ENCODE data around the gene VAV3.

Gene VAV3

DNA sequence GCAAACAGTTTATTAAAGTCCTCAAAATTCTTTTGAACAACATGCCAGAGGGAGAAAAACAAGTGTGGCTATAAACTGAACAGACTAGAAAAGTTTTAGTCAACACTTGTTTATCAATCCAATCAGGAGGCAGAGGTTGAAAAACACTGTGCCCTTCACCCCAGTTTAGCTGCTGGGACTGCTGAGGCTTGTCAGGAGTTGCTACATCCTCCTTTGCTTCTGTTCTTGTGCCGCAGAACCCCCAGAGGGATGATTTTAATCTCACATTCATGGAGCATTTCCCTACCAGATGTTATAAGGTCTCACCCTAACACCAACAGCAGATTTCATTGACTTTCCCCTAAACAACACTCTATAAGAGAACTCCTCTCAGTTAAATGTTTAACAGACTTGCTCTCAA is 321.2 kb downstream of the VAV3 start:
- Histone ChIP-seq H3K27me3 (ENCODE audit: control insufficient read depth, insufficient read depth, low read length) (no peaks in the 10 kb centered on the region), H3K4me3 (ENCODE audit: low read depth, low read length) (no peak overlapping the region), H3K27ac (ENCODE audit: low read depth, low read length) (no peak overlapping the region), H3K9ac (ENCODE audit: low read length) (no peak overlapping the region), H3K36me3 (ENCODE audit: control insufficient read depth, insufficient read depth, low read length) (no peaks in the 10 kb centered on the region), H3K4me1 (ENCODE audit: control insufficient read depth, insufficient read depth, low read length) (no peaks in the 10 kb centered on the region), H3K9me3 (ENCODE audit: control insufficient read depth, insufficient read depth, low read depth, low read length) (no peaks in the 10 kb centered on the region)

DNA sequence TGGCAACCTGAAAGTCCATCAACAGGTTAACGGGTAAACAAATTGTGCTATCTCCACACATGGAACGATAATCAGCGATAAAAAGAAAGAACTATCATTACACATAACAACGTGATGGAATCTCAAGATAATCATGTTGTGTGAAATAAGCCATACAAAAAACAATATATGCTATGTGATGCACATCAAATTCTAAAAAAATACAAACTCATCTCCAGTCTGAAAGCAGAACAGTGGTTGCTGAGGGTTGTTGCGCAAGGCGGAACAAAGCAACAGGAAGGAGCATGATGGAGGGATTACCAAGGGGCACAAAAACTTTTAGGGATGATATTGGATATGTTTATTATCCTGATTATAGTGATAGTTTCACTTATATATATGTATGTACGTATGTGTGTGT is 324.8 kb downstream of the VAV3 start:
- Histone ChIP-seq H3K9ac (ENCODE audit: low read length) (no peak overlapping the region), H3K9me3 (ENCODE audit: control insufficient read depth, insufficient read depth, low read depth, low read length) (no peaks in the 10 kb centered on the region), H3K36me3 (ENCODE audit: control insufficient read depth, insufficient read depth, low read length) (no peaks in the 10 kb centered on the region), H3K4me1 (ENCODE audit: control insufficient read depth, insufficient read depth, low read length) (no peaks in the 10 kb centered on the region), H3K27me3 (ENCODE audit: control insufficient read depth, insufficient read depth, low read length) (no peaks in the 10 kb centered on the region), H3K4me3 (ENCODE audit: low read depth, low read length) (no peak overlapping the region), H3K27ac (ENCODE audit: low read depth, low read length) (no peak overlapping the region)

- Histone ChIP-seq H3K36me3 (ENCODE audit: control insufficient read depth, insufficient read depth, low read length) (no peaks in the 10 kb centered on the region), H3K9me3 (ENCODE audit: control insufficient read depth, insufficient read depth, low read depth, low read length) (no peaks in the 10 kb centered on the region), H3K27me3 (ENCODE audit: control insufficient read depth, insufficient read depth, low read length) (no peaks in the 10 kb centered on the region), H3K4me1 (ENCODE audit: control insufficient read depth, insufficient read depth, low read length) (no peaks in the 10 kb centered on the region), H3K27ac (ENCODE audit: low read depth, low read length) (no peak overlapping the region), H3K4me3 (ENCODE audit: low read depth, low read length) (no peak overlapping the region), H3K9ac (ENCODE audit: low read length) (no peak overlapping the region)
Observed at GRCh38 chr1:107637101-107637500, 327.9 kb downstream of the VAV3 start.

DNA sequence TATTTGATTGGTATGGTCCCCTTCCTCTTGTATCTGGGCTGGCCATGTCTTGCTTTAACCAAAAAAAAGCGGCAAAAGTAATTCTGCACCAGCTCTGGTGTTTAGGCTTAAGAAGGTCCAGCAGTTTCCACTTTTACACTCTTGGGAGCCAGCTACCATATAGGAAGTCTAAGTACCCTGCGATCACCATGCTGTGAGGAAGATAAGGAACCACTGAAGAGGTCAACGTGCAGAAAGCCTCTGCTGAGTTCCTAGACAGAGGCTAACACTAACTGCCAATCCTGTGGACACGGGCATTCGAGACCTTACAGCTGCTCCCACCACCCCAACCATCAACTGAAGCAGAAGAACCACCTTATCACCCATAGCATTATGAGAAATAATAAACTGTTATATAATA is 331.4 kb downstream of the VAV3 start:
- Histone ChIP-seq H3K36me3 (ENCODE audit: control insufficient read depth, insufficient read depth, low read length) (no peaks in the 10 kb centered on the region), H3K9me3 (ENCODE audit: control insufficient read depth, insufficient read depth, low read depth, low read length) (no peaks in the 10 kb centered on the region), H3K4me1 (ENCODE audit: control insufficient read depth, insufficient read depth, low read length) (no peaks in the 10 kb centered on the region), H3K4me3 (ENCODE audit: low read depth, low read length) (no peak overlapping the region), H3K27me3 (ENCODE audit: control insufficient read depth, insufficient read depth, low read length) (no peaks in the 10 kb centered on the region), H3K9ac (ENCODE audit: low read length) (no peak overlapping the region), H3K27ac (ENCODE audit: low read depth, low read length) (no peak overlapping the region)

- Histone ChIP-seq H3K36me3 (ENCODE audit: control insufficient read depth, insufficient read depth, low read length) (no peaks in the 10 kb centered on the region), H3K27ac (ENCODE audit: low read depth, low read length) (no peak overlapping the region), H3K9me3 (ENCODE audit: control insufficient read depth, insufficient read depth, low read depth, low read length) (no peaks in the 10 kb centered on the region), H3K27me3 (ENCODE audit: control insufficient read depth, insufficient read depth, low read length) (no peaks in the 10 kb centered on the region), H3K9ac (ENCODE audit: low read length) (no peak overlapping the region), H3K4me3 (ENCODE audit: low read depth, low read length) (no peak overlapping the region), H3K4me1 (ENCODE audit: control insufficient read depth, insufficient read depth, low read length) (no peaks in the 10 kb centered on the region)
Observed at GRCh38 chr1:107626073-107626796, 338.7 kb downstream of the VAV3 start.

DNA sequence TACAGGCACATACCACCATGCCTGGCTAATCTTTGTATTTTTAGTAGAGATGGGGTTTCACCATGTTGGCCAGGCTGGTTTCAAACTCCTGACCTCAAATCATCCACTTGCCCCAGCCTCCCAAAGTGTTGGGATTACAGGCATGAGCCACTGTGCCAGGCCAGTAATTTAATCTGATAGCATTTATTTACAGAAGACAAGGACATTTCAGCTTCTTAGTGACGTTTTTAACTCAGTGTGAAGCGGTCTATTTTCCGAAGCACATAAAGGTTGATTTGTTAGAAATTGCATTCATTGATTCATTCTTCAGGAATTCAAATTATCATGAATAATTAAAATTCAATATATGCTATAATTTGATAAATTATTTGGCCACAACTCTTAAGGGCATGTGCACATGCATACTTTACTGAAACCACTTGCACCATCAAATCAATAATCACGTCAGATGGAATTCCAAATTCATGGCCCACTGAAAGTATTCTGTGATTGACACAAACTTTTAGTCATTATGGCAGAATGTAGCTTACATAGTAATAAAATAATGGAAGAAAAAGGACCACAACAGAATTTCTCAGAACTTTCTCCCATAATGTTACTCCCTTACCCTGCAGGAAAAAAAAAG is 339.5 kb downstream of the VAV3 start:
- Histone ChIP-seq H3K4me3 (ENCODE audit: low read depth, low read length) (no peak overlapping the region), H3K9me3 (ENCODE audit: control insufficient read depth, insufficient read depth, low read depth, low read length) (no peaks in the 10 kb centered on the region), H3K4me1 (ENCODE audit: control insufficient read depth, insufficient read depth, low read length) (no peaks in the 10 kb centered on the region), H3K27ac (ENCODE audit: low read depth, low read length) (no peak overlapping the region), H3K9ac (ENCODE audit: low read length) (no peak overlapping the region), H3K36me3 (ENCODE audit: control insufficient read depth, insufficient read depth, low read length) (no peaks in the 10 kb centered on the region), H3K27me3 (ENCODE audit: control insufficient read depth, insufficient read depth, low read length) (no peaks in the 10 kb centered on the region)

DNA sequence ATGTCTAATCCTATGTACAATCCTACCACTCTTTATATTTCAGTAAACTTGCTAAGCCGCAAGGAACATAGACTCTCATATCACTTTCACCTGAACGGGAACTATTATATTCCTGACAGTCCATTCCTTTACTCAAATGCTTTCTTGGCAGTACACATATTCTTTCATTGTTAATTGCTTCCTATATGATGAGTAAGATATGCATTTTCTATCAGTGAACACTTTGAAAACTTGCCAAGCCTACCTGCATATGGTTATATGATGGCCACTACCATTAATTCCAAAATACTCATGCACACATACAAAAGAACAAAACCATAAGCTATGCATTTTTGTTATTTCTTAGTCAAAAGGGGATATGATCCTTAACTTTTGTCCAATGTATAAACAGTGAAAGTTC is 341.5 kb downstream of the VAV3 start:
- H3K9ac ChIP-seq (ENCODE audit: low read length) = no peak overlapping the region
- no peaks in the 10 kb centered on the region for H3K36me3 ChIP-seq (ENCODE audit: control insufficient read depth, insufficient read depth, low read length)
- no peak overlapping the region for H3K4me3 ChIP-seq (ENCODE audit: low read depth, low read length)
- H3K9me3 ChIP-seq (ENCODE audit: control insufficient read depth, insufficient read depth, low read depth, low read length) = no peaks in the 10 kb centered on the region
- no peak overlapping the region for H3K27ac ChIP-seq (ENCODE audit: low read depth, low read length)
- H3K27me3 ChIP-seq (ENCODE audit: control insufficient read depth, insufficient read depth, low read length) = no peaks in the 10 kb centered on the region
- no peaks in the 10 kb centered on the region for H3K4me1 ChIP-seq (ENCODE audit: control insufficient read depth, insufficient read depth, low read length)

DNA sequence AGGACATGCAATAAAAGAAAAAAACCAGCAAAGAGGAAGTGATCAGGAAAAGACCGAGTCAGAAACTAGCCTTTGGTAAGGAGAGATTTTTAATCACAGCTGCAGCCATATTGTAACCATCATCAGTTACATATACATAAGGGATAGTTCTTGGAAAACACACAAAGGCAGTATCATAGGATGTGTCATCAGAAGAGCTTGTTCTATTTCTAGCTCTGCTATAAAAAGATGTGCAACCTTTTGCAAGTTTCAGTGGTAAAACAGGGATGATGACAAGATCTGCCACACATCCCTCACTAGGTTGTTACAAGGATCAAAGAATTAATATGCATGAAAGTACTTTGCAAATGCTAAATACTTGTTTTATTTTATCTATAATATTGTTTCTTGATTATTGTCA is 342.0 kb downstream of the VAV3 start:
- Histone ChIP-seq H3K4me3 (ENCODE audit: low read depth, low read length) (no peak overlapping the region), H3K4me1 (ENCODE audit: control insufficient read depth, insufficient read depth, low read length) (no peaks in the 10 kb centered on the region), H3K9ac (ENCODE audit: low read length) (no peak overlapping the region), H3K36me3 (ENCODE audit: control insufficient read depth, insufficient read depth, low read length) (no peaks in the 10 kb centered on the region), H3K27ac (ENCODE audit: low read depth, low read length) (no peak overlapping the region), H3K27me3 (ENCODE audit: control insufficient read depth, insufficient read depth, low read length) (no peaks in the 10 kb centered on the region), H3K9me3 (ENCODE audit: control insufficient read depth, insufficient read depth, low read depth, low read length) (no peaks in the 10 kb centered on the region)

- H3K27ac ChIP-seq (ENCODE audit: low read depth, low read length) = no peak overlapping the region
- H3K36me3 ChIP-seq (ENCODE audit: control insufficient read depth, insufficient read depth, low read length) = no peaks in the 10 kb centered on the region
- H3K27me3 ChIP-seq (ENCODE audit: control insufficient read depth, insufficient read depth, low read length) = no peaks in the 10 kb centered on the region
Observed at GRCh38 chr1:107622535-107622934, 342.4 kb downstream of the VAV3 start.

GRCh38 chr1:107620753-107621152 is 344.2 kb downstream of the VAV3 start:
- Histone ChIP-seq H3K36me3 (ENCODE audit: control insufficient read depth, insufficient read depth, low read length) (no peaks in the 10 kb centered on the region), H3K9me3 (ENCODE audit: control insufficient read depth, insufficient read depth, low read depth, low read length) (no peaks in the 10 kb centered on the region), H3K27ac (ENCODE audit: low read depth, low read length) (no peak overlapping the region), H3K4me3 (ENCODE audit: low read depth, low read length) (no peak overlapping the region), H3K4me1 (ENCODE audit: control insufficient read depth, insufficient read depth, low read length) (no peaks in the 10 kb centered on the region), H3K9ac (ENCODE audit: low read length) (no peak overlapping the region), H3K27me3 (ENCODE audit: control insufficient read depth, insufficient read depth, low read length) (no peaks in the 10 kb centered on the region)

More at GRCh38 chr1:107622535-107622934, 342.4 kb downstream of the VAV3 start:
- no peak overlapping the region for H3K4me3 ChIP-seq (ENCODE audit: low read depth, low read length)
- H3K9ac ChIP-seq (ENCODE audit: low read length) = no peak overlapping the region
- H3K9me3 ChIP-seq (ENCODE audit: control insufficient read depth, insufficient read depth, low read depth, low read length) = no peaks in the 10 kb centered on the region
- H3K4me1 ChIP-seq (ENCODE audit: control insufficient read depth, insufficient read depth, low read length) = no peaks in the 10 kb centered on the region

DNA sequence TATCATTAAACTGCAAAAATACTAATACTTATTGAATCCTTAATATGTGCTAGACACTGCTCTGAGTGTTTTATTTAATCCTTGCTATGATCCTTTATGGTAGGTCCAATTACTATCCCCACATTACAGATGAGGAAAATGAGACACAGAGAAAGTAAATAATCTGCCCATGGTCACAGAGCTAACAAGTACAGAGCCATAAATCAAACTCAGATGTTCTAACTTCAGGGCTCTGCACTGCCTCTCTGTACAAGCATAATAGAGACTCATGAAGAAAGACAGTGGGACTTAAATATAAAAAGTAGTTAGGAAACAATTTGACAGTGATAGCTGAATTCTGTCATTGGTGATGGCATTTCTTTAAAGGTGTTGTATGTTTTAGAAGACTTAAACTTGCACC is 346.4 kb downstream of the VAV3 start:
- Histone ChIP-seq H3K9ac (ENCODE audit: low read length) (no peak overlapping the region), H3K4me1 (ENCODE audit: control insufficient read depth, insufficient read depth, low read length) (no peaks in the 10 kb centered on the region), H3K27ac (ENCODE audit: low read depth, low read length) (no peak overlapping the region), H3K4me3 (ENCODE audit: low read depth, low read length) (no peak overlapping the region), H3K36me3 (ENCODE audit: control insufficient read depth, insufficient read depth, low read length) (no peaks in the 10 kb centered on the region), H3K9me3 (ENCODE audit: control insufficient read depth, insufficient read depth, low read depth, low read length) (no peaks in the 10 kb centered on the region), H3K27me3 (ENCODE audit: control insufficient read depth, insufficient read depth, low read length) (no peaks in the 10 kb centered on the region)

Data from HUES6 (cell line).